BE2C (cell line): Measurements from ENCODE around the gene PTGES.

Experiments used
- DNase-seq: peaks from one replicate; pipeline ENCODE4 v3.0.0-alpha.2; 2020
- H3K27me3 ChIP-seq: fragments of 250-450 bp; sonication (Bioruptor Pico); 2 replicates; pipeline ENCODE4 v1.5.1; 2020; ENCODE audit warnings: mild to moderate bottlenecking
- H3K36me3 ChIP-seq: fragments of 250-450 bp; sonication (Bioruptor Pico); 2 replicates; pipeline ENCODE4 v1.5.1; 2020; ENCODE audit warnings: mild to moderate bottlenecking
- H3K4me1 ChIP-seq: fragments of 250-450 bp; sonication (Bioruptor Pico); 2 replicates; pipeline ENCODE4 v1.5.1; 2020
- H3K4me3 ChIP-seq: 2 replicates; pipeline ENCODE4 v1.5.1; 2011; ENCODE audit warnings: low read depth, low read length
- H3K9me3 ChIP-seq: fragments of 250-450 bp; sonication (Bioruptor Pico); 2 replicates; pipeline ENCODE4 v1.5.1; 2020
- TF ChIP-seq, protein P1 (sequence below): IDR thresholded peaks from 2 replicates; pipeline ENCODE4 v1.5.1; 2012; ENCODE audit warnings: mild to moderate bottlenecking, low read depth, low read length

Gene PTGES

GRCh38 chr9:129774791-129775447, 22.1 kb upstream of the PTGES start:
- no peak overlapping the region for H3K4me3 ChIP-seq

DNA sequence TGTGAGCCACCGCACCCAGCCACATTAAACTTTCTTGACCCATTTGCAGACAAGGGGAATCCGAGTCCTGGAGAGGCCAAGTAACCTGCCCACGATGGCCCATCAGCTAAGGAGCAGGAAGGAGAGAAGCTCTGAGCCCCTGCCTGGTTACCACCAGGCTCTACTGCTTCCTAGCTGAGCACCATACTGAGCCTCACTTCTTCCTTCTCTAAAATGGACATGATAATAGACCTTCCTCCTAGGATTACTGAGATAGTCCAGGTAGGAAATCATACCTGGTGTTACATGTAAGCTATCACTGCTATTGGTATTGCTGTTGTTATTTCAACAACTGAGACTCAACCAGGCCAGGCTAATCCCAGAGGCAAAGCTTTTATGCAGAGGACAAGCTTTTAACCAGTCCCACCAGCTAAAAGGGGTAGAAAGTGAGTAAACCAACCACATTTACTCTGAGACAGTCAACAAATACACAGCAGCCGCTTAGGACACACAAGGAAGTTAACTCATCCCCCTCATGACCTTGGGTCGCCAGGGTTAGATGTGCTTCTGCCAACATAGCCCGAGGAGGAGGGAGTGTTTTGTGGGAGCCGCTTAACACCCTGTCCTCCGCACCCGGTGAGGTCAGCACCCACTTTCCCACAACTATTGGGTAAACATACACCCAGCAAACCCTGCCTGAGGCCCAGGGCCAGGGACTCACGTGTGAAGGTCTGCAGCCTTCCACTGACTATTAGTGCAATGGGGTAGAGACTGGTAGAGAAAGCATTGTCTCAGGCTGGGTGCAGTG, 20.6 kb upstream of the PTGES start:
- TF ChIP-seq, protein P1, sequence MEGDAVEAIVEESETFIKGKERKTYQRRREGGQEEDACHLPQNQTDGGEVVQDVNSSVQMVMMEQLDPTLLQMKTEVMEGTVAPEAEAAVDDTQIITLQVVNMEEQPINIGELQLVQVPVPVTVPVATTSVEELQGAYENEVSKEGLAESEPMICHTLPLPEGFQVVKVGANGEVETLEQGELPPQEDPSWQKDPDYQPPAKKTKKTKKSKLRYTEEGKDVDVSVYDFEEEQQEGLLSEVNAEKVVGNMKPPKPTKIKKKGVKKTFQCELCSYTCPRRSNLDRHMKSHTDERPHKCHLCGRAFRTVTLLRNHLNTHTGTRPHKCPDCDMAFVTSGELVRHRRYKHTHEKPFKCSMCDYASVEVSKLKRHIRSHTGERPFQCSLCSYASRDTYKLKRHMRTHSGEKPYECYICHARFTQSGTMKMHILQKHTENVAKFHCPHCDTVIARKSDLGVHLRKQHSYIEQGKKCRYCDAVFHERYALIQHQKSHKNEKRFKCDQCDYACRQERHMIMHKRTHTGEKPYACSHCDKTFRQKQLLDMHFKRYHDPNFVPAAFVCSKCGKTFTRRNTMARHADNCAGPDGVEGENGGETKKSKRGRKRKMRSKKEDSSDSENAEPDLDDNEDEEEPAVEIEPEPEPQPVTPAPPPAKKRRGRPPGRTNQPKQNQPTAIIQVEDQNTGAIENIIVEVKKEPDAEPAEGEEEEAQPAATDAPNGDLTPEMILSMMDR: no peak
- Histone ChIP-seq H3K9me3 (no peaks in the 10 kb centered on the region), H3K27me3 (no peaks in the 10 kb centered on the region), H3K4me3 (no peak overlapping the region), H3K4me1 (peaks cover 13% of the 10 kb centered on the region; the same call in 1 of the 2 replicates), H3K36me3 (no peaks in the 10 kb centered on the region)
- DNase-seq: no peak

More at GRCh38 chr9:129774791-129775447, 22.1 kb upstream of the PTGES start:
- peaks cover 13% of the 10 kb centered on the region; the same call in 1 of the 2 replicates for H3K4me1 ChIP-seq
- H3K36me3 ChIP-seq: no peaks in the 10 kb centered on the region
- no peaks in the 10 kb centered on the region for H3K9me3 ChIP-seq
- TF ChIP-seq, protein P1: no peak
- DNase-seq: peak; percentile 37
- no peaks in the 10 kb centered on the region for H3K27me3 ChIP-seq

DNA sequence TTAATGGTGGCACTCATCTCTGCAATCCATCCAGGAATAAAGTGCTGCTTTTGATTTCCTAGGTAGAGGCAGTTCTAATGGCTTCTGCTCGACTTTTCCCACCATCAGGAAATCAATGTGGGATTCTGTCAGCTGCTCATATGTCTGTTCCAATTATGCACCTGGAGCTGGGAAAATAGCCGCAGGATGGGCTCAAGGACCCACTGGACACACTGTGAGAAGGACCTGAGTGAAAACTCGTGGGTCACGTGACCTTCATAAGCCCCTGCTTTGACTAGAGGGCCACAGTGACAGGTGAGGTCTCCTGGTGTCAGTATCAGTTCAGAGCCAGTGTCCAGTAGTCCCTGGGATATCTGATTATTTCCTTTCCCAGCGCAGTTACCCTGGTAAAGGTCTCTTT, 17.9 kb upstream of the PTGES start:
- no peak for DNase-seq
- Histone ChIP-seq H3K4me1 (peaks cover 6% of the 10 kb centered on the region; the same call in 1 of the 2 replicates), H3K36me3 (no peaks in the 10 kb centered on the region), H3K9me3 (no peaks in the 10 kb centered on the region), H3K4me3 (no peak overlapping the region), H3K27me3 (no peaks in the 10 kb centered on the region)
- TF ChIP-seq, protein P1: no peak

DNA sequence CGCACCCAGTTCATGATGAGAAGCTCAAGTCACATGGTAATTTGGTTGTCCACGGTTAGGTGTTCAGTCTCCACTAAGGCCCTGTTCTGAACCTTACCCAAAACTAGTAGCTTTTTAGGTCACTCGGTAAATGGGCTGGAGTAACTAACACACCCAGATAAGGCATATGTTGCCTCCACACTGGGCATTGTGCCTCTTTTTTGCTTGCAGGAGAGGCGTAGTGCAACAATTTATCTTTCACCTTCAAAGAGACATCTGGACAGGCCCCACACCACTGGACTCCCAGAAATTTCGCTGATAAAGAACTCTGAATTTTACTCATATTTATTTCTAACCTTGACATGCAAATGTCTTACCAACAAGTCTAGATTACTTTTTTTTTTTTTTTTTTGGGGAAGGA, 16.8 kb upstream of the PTGES start:
- DNase-seq: no peak
- H3K27me3 ChIP-seq: no peaks in the 10 kb centered on the region
- no peak overlapping the region for H3K4me3 ChIP-seq
- TF ChIP-seq, protein P1: no peak
- H3K36me3 ChIP-seq: no peaks in the 10 kb centered on the region
- H3K4me1 ChIP-seq: no peaks in the 10 kb centered on the region
- H3K9me3 ChIP-seq: no peaks in the 10 kb centered on the region

- DNase-seq: no peak
- Histone ChIP-seq H3K36me3 (no peaks in the 10 kb centered on the region), H3K9me3 (no peaks in the 10 kb centered on the region), H3K27me3 (no peaks in the 10 kb centered on the region), H3K4me3 (no peak overlapping the region), H3K4me1 (no peaks in the 10 kb centered on the region)
- TF ChIP-seq, protein P1: no peak
Observed at GRCh38 chr9:129768486-129768885, 15.6 kb upstream of the PTGES start.
